Astrocyte (in vitro differentiated cells and primary cell): ENCODE measurements around the gene ELMO2. TPM values are rescaled to one million over a fixed set of nuclear protein-coding genes. Genes with fewer than 3 reads are reported as not detected.
A peak's percentile ranks its signal among the peaks of the same experiment; 100 is the strongest.

ENCODE experiments used
- DNase-seq: peaks from one replicate; pipeline ENCODE4 v3.0.0-alpha.2; 2010; ENCODE audit warnings: low read depth
- FAIRE-seq: peaks from 2 replicates; lab custom pipeline; 2011; peaks lifted over from hg19 to GRCh38; lab: Jason Lieb, UNC
- H2AFZ ChIP-seq: 2 replicates; pipeline ENCODE4 v1.6.0; 2012; ENCODE audit warnings: low read depth, low read length, inconsistent platforms
- H3K27ac ChIP-seq: 2 replicates; pipeline ENCODE4 v1.5.1; 2011; ENCODE audit warnings: low read depth, low read length, inconsistent platforms
- H3K27me3 ChIP-seq: 2 replicates; pipeline ENCODE4 v1.6.0; 2011; ENCODE audit warnings: low read length, inconsistent platforms; ENCODE audit not compliant: insufficient read depth
- H3K36me3 ChIP-seq: 2 replicates; pipeline ENCODE4 v1.5.1; 2011; ENCODE audit warnings: low read length, inconsistent platforms; ENCODE audit not compliant: insufficient read depth
- H3K4me1 ChIP-seq: 2 replicates; pipeline ENCODE4 v1.5.1; 2011; ENCODE audit warnings: low read length, inconsistent platforms; ENCODE audit not compliant: insufficient read depth
- H3K4me2 ChIP-seq: 2 replicates; pipeline ENCODE4 v1.6.0; 2012; ENCODE audit warnings: low read length, inconsistent platforms
- H3K4me3 ChIP-seq: 2 replicates; pipeline ENCODE4 v1.5.1; 2011; ENCODE audit warnings: low read depth, mild to moderate bottlenecking, low read length, inconsistent platforms; ENCODE audit not compliant: insufficient read depth
- H3K79me2 ChIP-seq: 2 replicates; pipeline ENCODE4 v1.6.0; 2012; ENCODE audit warnings: mild to moderate bottlenecking, low read length, inconsistent platforms; ENCODE audit not compliant: insufficient read depth
- H3K9ac ChIP-seq: 2 replicates; pipeline ENCODE4 v1.6.0; 2012; ENCODE audit warnings: mild to moderate bottlenecking, low read length, inconsistent platforms
- H3K9me3 ChIP-seq: 2 replicates; pipeline ENCODE4 v1.5.1; 2012; ENCODE audit warnings: low read depth, mild to moderate bottlenecking, low read length, inconsistent platforms; ENCODE audit not compliant: insufficient read depth
- H4K20me1 ChIP-seq: 2 replicates; pipeline ENCODE4 v1.6.0; 2012; ENCODE audit warnings: low read length, inconsistent platforms; ENCODE audit not compliant: insufficient read depth
- H3K27ac Mint-ChIP-seq: one replicate; pipeline ENCODE4 v1.8.0; 2021; ENCODE audit warnings: mild to moderate bottlenecking, mixed read lengths; ENCODE audit not compliant: unreplicated experiment
- H3K27me3 Mint-ChIP-seq: one replicate; pipeline ENCODE4 v1.8.0; 2021; ENCODE audit warnings: low read depth, mixed read lengths; ENCODE audit not compliant: unreplicated experiment
- H3K36me3 Mint-ChIP-seq: one replicate; pipeline ENCODE4 v1.8.0; 2021; ENCODE audit warnings: low read depth, mixed read lengths; ENCODE audit not compliant: unreplicated experiment
- H3K4me1 Mint-ChIP-seq: one replicate; pipeline ENCODE4 v1.8.0; 2021; ENCODE audit warnings: low read depth, mixed read lengths; ENCODE audit not compliant: unreplicated experiment
- H3K4me3 Mint-ChIP-seq: one replicate; pipeline ENCODE4 v1.8.0; 2021; ENCODE audit warnings: mild to moderate bottlenecking, moderate library complexity, mixed read lengths; ENCODE audit not compliant: unreplicated experiment
- H3K9me3 Mint-ChIP-seq: one replicate; pipeline ENCODE4 v1.8.0; 2021; ENCODE audit warnings: mild to moderate bottlenecking, mixed read lengths; ENCODE audit not compliant: unreplicated experiment
- EZH2 ChIP-seq: IDR thresholded peaks from 2 replicates; pipeline ENCODE4 v1.6.1; 2012; ENCODE audit warnings: mild to moderate bottlenecking, low read length, inconsistent platforms; ENCODE audit not compliant: insufficient read depth
- total RNA-seq: library from RNA; stranded (reverse); gene quantifications from 2 replicates; pipeline ENCODE4 v1.2.1, GENCODE V29; 2021
- TF ChIP-seq, protein P1 (sequence below): IDR thresholded peaks from 2 replicates; pipeline ENCODE4 v1.5.1; 2011; ENCODE audit warnings: low read depth, mild to moderate bottlenecking, inconsistent platforms, low read length, moderate library complexity; ENCODE audit not compliant: insufficient read depth

The ELMO2 gene
- total RNA-seq, 1 donor from 2014 or later: 53.4 TPM

DNA sequence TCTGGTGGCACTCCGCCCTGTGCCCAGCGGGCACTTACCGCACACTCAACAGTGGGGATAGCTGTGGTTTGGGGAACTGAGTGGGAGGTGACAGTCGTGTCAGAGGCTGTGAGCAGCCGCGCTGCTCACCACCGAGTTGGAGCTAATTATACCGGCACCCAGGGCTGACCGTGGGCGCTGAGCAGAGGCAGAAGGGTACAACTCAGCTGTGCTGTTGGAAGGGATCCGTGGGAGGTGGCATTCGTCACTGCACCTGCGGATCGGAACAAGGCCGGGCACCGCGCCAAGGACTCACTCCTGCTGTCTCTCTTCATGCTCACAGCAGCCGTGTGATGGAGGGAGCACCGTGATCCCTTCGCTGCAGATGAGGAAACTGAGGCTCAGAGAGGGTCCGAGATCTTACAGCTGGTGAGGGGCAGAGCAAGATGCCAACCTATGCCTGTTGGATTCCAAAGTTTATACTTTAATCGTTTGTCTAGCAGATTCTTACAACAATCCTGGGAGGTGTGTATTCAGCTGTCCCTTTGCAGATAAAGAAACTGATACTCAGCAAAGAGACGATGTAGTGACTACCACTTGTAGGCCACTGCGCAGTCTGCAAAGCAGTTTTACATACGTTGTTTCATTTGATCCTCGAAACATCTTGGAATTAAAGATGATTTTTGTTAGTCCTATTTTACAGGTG lies 713 bp upstream of the ELMO2 start:
- Mint-ChIP-seq H3K4me1 (peaks cover 18% of the 10 kb centered on the region), H3K27me3 (no peaks in the 10 kb centered on the region), H3K4me3 (peak overlapping the region; percentile 92), H3K27ac (peak overlapping the region; percentile 67), H3K36me3 (no peaks in the 10 kb centered on the region), H3K9me3 (no peaks in the 10 kb centered on the region)
- peak overlapping the region; percentile 75 for H2AFZ ChIP-seq
- peak overlapping the region; percentile 89 for H3K4me2 ChIP-seq
- peak overlapping the region; percentile 84 for H3K9ac ChIP-seq
- peaks cover 14% of the 10 kb centered on the region for H3K4me1 ChIP-seq
- no peaks in the 10 kb centered on the region for H3K9me3 ChIP-seq
- peaks cover 29% of the 10 kb centered on the region for H4K20me1 ChIP-seq
- H3K4me3 ChIP-seq: peak overlapping the region; percentile 59
- DNase-seq (peak; percentile 16), FAIRE-seq (no peak)
- H3K79me2 ChIP-seq: peaks cover 39% of the 10 kb centered on the region
- no peaks in the 10 kb centered on the region for H3K36me3 ChIP-seq
- H3K27me3 ChIP-seq: peaks cover 5% of the 10 kb centered on the region
- no peak for TF ChIP-seq EZH2
- TF ChIP-seq, protein P1, sequence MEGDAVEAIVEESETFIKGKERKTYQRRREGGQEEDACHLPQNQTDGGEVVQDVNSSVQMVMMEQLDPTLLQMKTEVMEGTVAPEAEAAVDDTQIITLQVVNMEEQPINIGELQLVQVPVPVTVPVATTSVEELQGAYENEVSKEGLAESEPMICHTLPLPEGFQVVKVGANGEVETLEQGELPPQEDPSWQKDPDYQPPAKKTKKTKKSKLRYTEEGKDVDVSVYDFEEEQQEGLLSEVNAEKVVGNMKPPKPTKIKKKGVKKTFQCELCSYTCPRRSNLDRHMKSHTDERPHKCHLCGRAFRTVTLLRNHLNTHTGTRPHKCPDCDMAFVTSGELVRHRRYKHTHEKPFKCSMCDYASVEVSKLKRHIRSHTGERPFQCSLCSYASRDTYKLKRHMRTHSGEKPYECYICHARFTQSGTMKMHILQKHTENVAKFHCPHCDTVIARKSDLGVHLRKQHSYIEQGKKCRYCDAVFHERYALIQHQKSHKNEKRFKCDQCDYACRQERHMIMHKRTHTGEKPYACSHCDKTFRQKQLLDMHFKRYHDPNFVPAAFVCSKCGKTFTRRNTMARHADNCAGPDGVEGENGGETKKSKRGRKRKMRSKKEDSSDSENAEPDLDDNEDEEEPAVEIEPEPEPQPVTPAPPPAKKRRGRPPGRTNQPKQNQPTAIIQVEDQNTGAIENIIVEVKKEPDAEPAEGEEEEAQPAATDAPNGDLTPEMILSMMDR: no peak
- no peak overlapping the region for H3K27ac ChIP-seq

- DNase-seq: peak; percentile 61
- FAIRE-seq: no peak
- H3K9ac ChIP-seq: no peak overlapping the region
- no peaks in the 10 kb centered on the region for H3K9me3 ChIP-seq
- no peaks in the 10 kb centered on the region for H3K27me3 ChIP-seq
- H3K27ac ChIP-seq: no peak overlapping the region
- H4K20me1 ChIP-seq: peaks cover 67% of the 10 kb centered on the region
- no peak overlapping the region for H3K4me2 ChIP-seq
- Mint-ChIP-seq H3K36me3 (no peaks in the 10 kb centered on the region), H3K9me3 (no peaks in the 10 kb centered on the region), H3K4me1 (peaks cover 32% of the 10 kb centered on the region), H3K4me3 (peak overlapping the region; percentile 1), H3K27me3 (no peaks in the 10 kb centered on the region), H3K27ac (no peak overlapping the region)
- peaks cover 22% of the 10 kb centered on the region for H3K4me1 ChIP-seq
- H3K36me3 ChIP-seq: peaks cover 4% of the 10 kb centered on the region
- no peak overlapping the region for H3K4me3 ChIP-seq
- no peak overlapping the region for H2AFZ ChIP-seq
- peaks cover 76% of the 10 kb centered on the region for H3K79me2 ChIP-seq
- no peak for TF ChIP-seq EZH2
- TF ChIP-seq, protein P1: no peak
These were observed 4.0 kb downstream of the ELMO2 start for GRCh38 chr20:46402331-46402811.

GRCh38 chr20:46401478-46401860 lies 4.9 kb downstream of the ELMO2 start:
- TF ChIP-seq, protein P1: no peak
- no peak for TF ChIP-seq EZH2
- Histone ChIP-seq H4K20me1 (peaks cover 74% of the 10 kb centered on the region), H3K4me3 (no peak overlapping the region), H3K4me2 (peak overlapping the region; percentile 63), H3K9ac (peak overlapping the region; percentile 7), H3K79me2 (peaks cover 80% of the 10 kb centered on the region), H3K27me3 (no peaks in the 10 kb centered on the region), H3K9me3 (no peaks in the 10 kb centered on the region), H3K4me1 (peaks cover 16% of the 10 kb centered on the region), H3K27ac (no peak overlapping the region), H2AFZ (no peak overlapping the region), H3K36me3 (peaks cover 7% of the 10 kb centered on the region)
- Mint-ChIP-seq H3K36me3 (no peaks in the 10 kb centered on the region), H3K4me1 (peaks cover 31% of the 10 kb centered on the region), H3K27ac (no peak overlapping the region), H3K27me3 (no peaks in the 10 kb centered on the region), H3K4me3 (no peak overlapping the region), H3K9me3 (no peaks in the 10 kb centered on the region)
- FAIRE-seq (no peak), DNase-seq (no peak)
